GM21381 (cell line): ENCODE measurements around the gene ZBTB39.
A peak's percentile ranks its signal among the peaks of the same experiment; 100 is the strongest.
"Not testable (repeated sequence)": the region's sequence is repeated elsewhere in the genome, so short reads cannot be mapped to it uniquely, and the experiment has no call there.

Source experiments
- ATAC-seq: cut with Tn5 transposase; IDR thresholded peaks from one replicate; pipeline ENCODE4 v1.9.1; 2021; ENCODE audit warnings: mild to moderate bottlenecking, moderate library complexity; ENCODE audit not compliant: unreplicated experiment

Gene ZBTB39

GRCh38 chr12:57004651-57005050 is 1.7 kb downstream of the ZBTB39 start:
- no peak for ATAC-seq

- ATAC-seq = no peak
These were observed 3.0 kb downstream of the ZBTB39 start for GRCh38 chr12:57003395-57003794.

GRCh38 chr12:57001448-57001906 is 4.9 kb downstream of the ZBTB39 start:
- no peak for ATAC-seq

GRCh38 chr12:57000393-57000792 is 6.0 kb downstream of the ZBTB39 start:
- no peak for ATAC-seq

GRCh38 chr12:56999456-56999855 is 6.9 kb downstream of the ZBTB39 start:
- ATAC-seq = no peak

GRCh38 chr12:56998981-56999380 is 7.4 kb downstream of the ZBTB39 start:
- ATAC-seq = peak; percentile 84

GRCh38 chr12:56998316-56998715 is 8.0 kb downstream of the ZBTB39 start:
- no peak for ATAC-seq

GRCh38 chr12:56996793-56997545 is 9.4 kb downstream of the ZBTB39 start:
- ATAC-seq = no peak

- no peak for ATAC-seq
These were observed 10.3 kb downstream of the ZBTB39 start for GRCh38 chr12:56995930-56996496.

- ATAC-seq = no peak
These were observed 11.0 kb downstream of the ZBTB39 start for GRCh38 chr12:56995201-56995929.

- ATAC-seq = no peak
These were observed 12.1 kb downstream of the ZBTB39 start for GRCh38 chr12:56994231-56994746.

GRCh38 chr12:56993346-56993745 is 13.0 kb downstream of the ZBTB39 start:
- no peak for ATAC-seq

GRCh38 chr12:56991319-56992246 is 14.8 kb downstream of the ZBTB39 start:
- ATAC-seq = no peak

- ATAC-seq = no peak
These were observed 15.6 kb downstream of the ZBTB39 start for GRCh38 chr12:56990648-56991318.

GRCh38 chr12:56989861-56990610 is 16.3 kb downstream of the ZBTB39 start:
- no peak for ATAC-seq

- ATAC-seq = no peak
These were observed 18.1 kb downstream of the ZBTB39 start for GRCh38 chr12:56988207-56988739.

- no peak for ATAC-seq
These were observed 18.7 kb downstream of the ZBTB39 start for GRCh38 chr12:56987551-56988053.

- ATAC-seq = no peak
These were observed 19.3 kb downstream of the ZBTB39 start for GRCh38 chr12:56987011-56987410.

GRCh38 chr12:56985714-56986113 is 20.6 kb downstream of the ZBTB39 start:
- not testable (repeated sequence) for ATAC-seq
